LNCaP clone FGC (cell line): ENCODE results near the gene IMMP2L.

Experiments
- DNase-seq: peaks from one replicate; pipeline ENCODE4 v3.0.0-alpha.2; 2011; ENCODE audit warnings: low read depth
- H3K4me3 ChIP-seq: 2 replicates; pipeline ENCODE4 v1.5.1; 2011; ENCODE audit warnings: mild to moderate bottlenecking, low read depth, low read length, control low read depth
- CTCF ChIP-seq: IDR thresholded peaks from 2 replicates; pipeline ENCODE4 v1.5.1; 2012; ENCODE audit warnings: mild to moderate bottlenecking; ENCODE audit not compliant: control insufficient read depth, insufficient read depth; ENCODE audit errors: extremely low read depth

Gene IMMP2L

GRCh38 chr7:111527545-111527944, 34.7 kb downstream of the IMMP2L start:
- no peak for TF ChIP-seq CTCF
- DNase-seq = no peak
- H3K4me3 ChIP-seq = no peak overlapping the region

- H3K4me3 ChIP-seq = no peak overlapping the region
- no peak for DNase-seq
- no peak for TF ChIP-seq CTCF
These were observed 37.2 kb downstream of the IMMP2L start for GRCh38 chr7:111525100-111525499.

GRCh38 chr7:111521660-111522059, 40.6 kb downstream of the IMMP2L start:
- no peak for DNase-seq
- no peak for TF ChIP-seq CTCF
- H3K4me3 ChIP-seq = no peak overlapping the region

GRCh38 chr7:111518264-111518663, 44.0 kb downstream of the IMMP2L start:
- no peak overlapping the region for H3K4me3 ChIP-seq
- DNase-seq = no peak
- no peak for TF ChIP-seq CTCF

- no peak overlapping the region for H3K4me3 ChIP-seq
- no peak for TF ChIP-seq CTCF
- DNase-seq = no peak
These were observed 44.7 kb downstream of the IMMP2L start for GRCh38 chr7:111517549-111517951.

GRCh38 chr7:111516612-111517011, 45.7 kb downstream of the IMMP2L start:
- no peak for DNase-seq
- H3K4me3 ChIP-seq = no peak overlapping the region
- no peak for TF ChIP-seq CTCF

- no peak overlapping the region for H3K4me3 ChIP-seq
- TF ChIP-seq CTCF = no peak
- DNase-seq = no peak
These were observed 48.7 kb downstream of the IMMP2L start for GRCh38 chr7:111513566-111513965.
